HepG2 (cell line): Measurements from ENCODE around the gene WRAP73. TPM values are rescaled to one million over a fixed set of nuclear protein-coding genes. Genes with fewer than 3 reads are reported as not detected.

Experiments
- ARID4A ChIP-seq: sonication (generic); formaldehyde crosslinking; IDR thresholded peaks from 2 replicates; pipeline ENCODE4 v1.5.0; 2020; ENCODE audit warnings: mild to moderate bottlenecking, missing genetic modification reagents, borderline replicate concordance
- HNRNPK ChIP-seq: fragments of 200-400 bp; formaldehyde crosslinking; IDR thresholded peaks from 2 replicates; pipeline ENCODE4 v1.6.1; 2018; ENCODE audit warnings: low read length, low read depth, moderate library complexity, mild to moderate bottlenecking; ENCODE audit not compliant: poor library complexity, severe bottlenecking
- HOXA9 ChIP-seq: sonication (generic); formaldehyde crosslinking; IDR thresholded peaks from 2 replicates; pipeline ENCODE4 v1.8.1; 2022; ENCODE audit warnings: missing genetic modification reagents, mild to moderate bottlenecking, moderate library complexity, borderline replicate concordance
- KDM5B ChIP-seq: sonication (generic); formaldehyde crosslinking; IDR thresholded peaks from 2 replicates; pipeline ENCODE4 v1.4.0; 2020; ENCODE audit warnings: missing genetic modification reagents, mild to moderate bottlenecking, borderline replicate concordance
- NFE2L2 ChIP-seq: fragments of 150-350 bp; IDR thresholded peaks from 2 replicates; pipeline ENCODE4 v1.6.1; 2014; ENCODE audit warnings: low read length
- SP4 ChIP-seq: sonication (generic); formaldehyde crosslinking; IDR thresholded peaks from 2 replicates; pipeline ENCODE4 v1.8.1; 2023; ENCODE audit warnings: mild to moderate bottlenecking, missing genetic modification reagents
- STAT5B ChIP-seq: sonication (generic); formaldehyde crosslinking; IDR thresholded peaks from 2 replicates; pipeline ENCODE4 v1.4.0; 2020; ENCODE audit warnings: missing genetic modification reagents
- TBX3 ChIP-seq: fragments of 450-650 bp; IDR thresholded peaks from 2 replicates; pipeline ENCODE4 v1.6.1; 2017; ENCODE audit warnings: antibody characterized with exemption, mild to moderate bottlenecking, inconsistent platforms, borderline replicate concordance
- ZBTB7A ChIP-seq: sonication (generic); formaldehyde crosslinking; IDR thresholded peaks from 2 replicates; pipeline ENCODE4 v1.8.0; 2022; ENCODE audit warnings: mild to moderate bottlenecking, missing genetic modification reagents
- ZNF17 ChIP-seq: sonication (generic); formaldehyde crosslinking; IDR thresholded peaks from 2 replicates; pipeline ENCODE4 v1.5.0; 2020; ENCODE audit warnings: mild to moderate bottlenecking, missing genetic modification reagents
- ZNF800 ChIP-seq: sonication (generic); formaldehyde crosslinking; IDR thresholded peaks from 2 replicates; pipeline ENCODE4 v1.4.0; 2020; ENCODE audit warnings: missing genetic modification reagents
- polyA plus RNA-seq, 8 experiments: library from polyadenylated mRNA; depleted of rRNA in 3 of 8; stranded (reverse) in 7 of 8; unstranded in 1 of 8; fragments of >200 nt; fragmentation: Illumina TruSeq in 4 of 8; extraction: Trizol in 4 of 8; gene quantifications; 2 replicates each; pipeline versions ENCODE4 v1.2.1 to v1.2.3, GENCODE V29; 2011 to 2016; ENCODE audit warnings: low read depth in 4 of 8, missing spikeins in 1 of 8, mixed read lengths in 1 of 8; ENCODE audit not compliant: insufficient read depth in 1 of 8
- total RNA-seq, 5 experiments: library from RNA; depleted of rRNA; stranded (reverse); fragments of >200 nt; fragmentation: Illumina TruSeq; extraction: Trizol; gene quantifications; 2 replicates each; pipeline ENCODE4 v1.2.3, GENCODE V29; 2016; ENCODE audit warnings: low read depth in 1 of 5
- TF ChIP-seq, protein P1 (sequence below): sonication (generic); formaldehyde crosslinking; IDR thresholded peaks from 2 replicates; pipeline ENCODE4 v1.5.1; 2020; ENCODE audit warnings: mild to moderate bottlenecking, missing genetic modification reagents, moderate library complexity

The WRAP73 gene
- total and polyA plus RNA-seq, 2 of the 13 experiments (the other 11 are each of a cell fraction or from before 2014, with no cell fraction given) = 18.1 to 40.4 TPM

- peak; percentile 15; the same call in 1 of the 2 replicates for TF ChIP-seq ARID4A (CRISPR knock-in tag)
- TF ChIP-seq SP4 (CRISPR knock-in tag) = peak; percentile 41; the same call in 1 of the 2 replicates
- no peak for TF ChIP-seq ZNF17 (CRISPR knock-in tag)
- TF ChIP-seq HOXA9 = no peak
- TF ChIP-seq KDM5B (CRISPR knock-in tag) = 0 out of 2 replicates have a peak, but pooled peaks have one; percentile 18
- TF ChIP-seq TBX3 = no peak
- TF ChIP-seq ZBTB7A (CRISPR knock-in tag) = no peak
- no peak for TF ChIP-seq NFE2L2
- TF ChIP-seq STAT5B (CRISPR knock-in tag) = no peak
- TF ChIP-seq HNRNPK = peak; percentile 60
- peak; percentile 58; the same call in 1 of the 2 replicates for TF ChIP-seq ZNF800 (CRISPR knock-in tag)
- TF ChIP-seq, protein P1, sequence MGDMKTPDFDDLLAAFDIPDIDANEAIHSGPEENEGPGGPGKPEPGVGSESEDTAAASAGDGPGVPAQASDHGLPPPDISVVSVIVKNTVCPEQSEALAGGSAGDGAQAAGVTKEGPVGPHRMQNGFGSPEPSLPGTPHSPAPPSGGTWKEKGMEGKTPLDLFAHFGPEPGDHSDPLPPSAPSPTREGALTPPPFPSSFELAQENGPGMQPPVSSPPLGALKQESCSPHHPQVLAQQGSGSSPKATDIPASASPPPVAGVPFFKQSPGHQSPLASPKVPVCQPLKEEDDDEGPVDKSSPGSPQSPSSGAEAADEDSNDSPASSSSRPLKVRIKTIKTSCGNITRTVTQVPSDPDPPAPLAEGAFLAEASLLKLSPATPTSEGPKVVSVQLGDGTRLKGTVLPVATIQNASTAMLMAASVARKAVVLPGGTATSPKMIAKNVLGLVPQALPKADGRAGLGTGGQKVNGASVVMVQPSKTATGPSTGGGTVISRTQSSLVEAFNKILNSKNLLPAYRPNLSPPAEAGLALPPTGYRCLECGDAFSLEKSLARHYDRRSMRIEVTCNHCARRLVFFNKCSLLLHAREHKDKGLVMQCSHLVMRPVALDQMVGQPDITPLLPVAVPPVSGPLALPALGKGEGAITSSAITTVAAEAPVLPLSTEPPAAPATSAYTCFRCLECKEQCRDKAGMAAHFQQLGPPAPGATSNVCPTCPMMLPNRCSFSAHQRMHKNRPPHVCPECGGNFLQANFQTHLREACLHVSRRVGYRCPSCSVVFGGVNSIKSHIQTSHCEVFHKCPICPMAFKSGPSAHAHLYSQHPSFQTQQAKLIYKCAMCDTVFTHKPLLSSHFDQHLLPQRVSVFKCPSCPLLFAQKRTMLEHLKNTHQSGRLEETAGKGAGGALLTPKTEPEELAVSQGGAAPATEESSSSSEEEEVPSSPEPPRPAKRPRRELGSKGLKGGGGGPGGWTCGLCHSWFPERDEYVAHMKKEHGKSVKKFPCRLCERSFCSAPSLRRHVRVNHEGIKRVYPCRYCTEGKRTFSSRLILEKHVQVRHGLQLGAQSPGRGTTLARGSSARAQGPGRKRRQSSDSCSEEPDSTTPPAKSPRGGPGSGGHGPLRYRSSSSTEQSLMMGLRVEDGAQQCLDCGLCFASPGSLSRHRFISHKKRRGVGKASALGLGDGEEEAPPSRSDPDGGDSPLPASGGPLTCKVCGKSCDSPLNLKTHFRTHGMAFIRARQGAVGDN = peak; percentile 69
- TF ChIP-seq, all 625 proteins: peak for 14
Measured at GRCh38 chr1:3611170-3612019, 38.5 kb downstream of the WRAP73 start, which contains the start of gene MEGF6 (continued).
